Measurements from ENCODE around the gene FCHSD2. TPM values are rescaled to one million over a fixed set of nuclear protein-coding genes. Genes with fewer than 3 reads are reported as not detected.

FCHSD2 gene
- total RNA-seq, 2 donors from 2014 or later, result 56.5 to 75.3 TPM

- H3K4me3 ChIP-seq, result no peak overlapping the region
- no peak for DNase-seq (ENCODE audit: low spot score)
- H3K36me3 ChIP-seq, result no peaks in the 10 kb centered on the region
- peak overlapping the region; percentile 4 to 19 for H3K27ac ChIP-seq
- TF ChIP-seq CTCF (IDR thresholded peaks at IDR 0.05), result no peak
- no peaks in the 10 kb centered on the region for H3K27me3 ChIP-seq (replicated peaks; ENCODE audit: insufficient read depth)
- H3K4me1 ChIP-seq (ENCODE audit: control insufficient read depth in 1 of 2, low read depth in 2 of 2), result peaks cover 3 to 20% of the 10 kb centered on the region in 2 donors
- no peak for ATAC-seq (ENCODE audit: insufficient number of reproducible peaks, low FRiP score, low read depth)
- no peaks in the 10 kb centered on the region for H3K9me3 ChIP-seq
These were observed 93.7 kb downstream of the FCHSD2 start for GRCh38 chr11:73048446-73048845.

GRCh38 chr11:73047773-73048371 is 94.2 kb downstream of the FCHSD2 start:
- no peaks in the 10 kb centered on the region for H3K9me3 ChIP-seq
- ATAC-seq (ENCODE audit: insufficient number of reproducible peaks, low FRiP score, low read depth), result no peak
- no peak overlapping the region for H3K4me3 ChIP-seq
- no peaks in the 10 kb centered on the region for H3K27me3 ChIP-seq (replicated peaks; ENCODE audit: insufficient read depth)
- DNase-seq (ENCODE audit: low spot score), result no peak
- H3K4me1 ChIP-seq (ENCODE audit: control insufficient read depth in 1 of 2, low read depth in 2 of 2), result peaks cover 3 to 20% of the 10 kb centered on the region in 2 donors
- no peaks in the 10 kb centered on the region for H3K36me3 ChIP-seq
- no peak for TF ChIP-seq CTCF (IDR thresholded peaks at IDR 0.05)
- H3K27ac ChIP-seq, result peak overlapping the region; percentile 4 to 19

GRCh38 chr11:73040046-73040445 is 102.1 kb downstream of the FCHSD2 start:
- H3K36me3 ChIP-seq, result no peaks in the 10 kb centered on the region
- no peak overlapping the region for H3K27ac ChIP-seq
- no peak overlapping the region for H3K4me3 ChIP-seq
- H3K4me1 ChIP-seq (ENCODE audit: control insufficient read depth in 1 of 2, low read depth in 2 of 2), result no peaks in the 10 kb centered on the region
- DNase-seq (ENCODE audit: low spot score) (no peak), ATAC-seq (ENCODE audit: insufficient number of reproducible peaks, low FRiP score, low read depth) (no peak)
- no peak for TF ChIP-seq CTCF (IDR thresholded peaks at IDR 0.05)
- H3K9me3 ChIP-seq, result no peaks in the 10 kb centered on the region
- no peaks in the 10 kb centered on the region for H3K27me3 ChIP-seq (replicated peaks; ENCODE audit: insufficient read depth)

GRCh38 chr11:73034777-73035176 is 107.3 kb downstream of the FCHSD2 start:
- H3K4me3 ChIP-seq, result no peak overlapping the region
- no peak for DNase-seq (ENCODE audit: low spot score)
- H3K27me3 ChIP-seq (replicated peaks; ENCODE audit: insufficient read depth), result no peaks in the 10 kb centered on the region
- no peak for TF ChIP-seq CTCF (IDR thresholded peaks at IDR 0.05)
- ATAC-seq (ENCODE audit: insufficient number of reproducible peaks, low FRiP score, low read depth), result no peak
- H3K4me1 ChIP-seq (ENCODE audit: control insufficient read depth in 1 of 2, low read depth in 2 of 2), result no peaks in the 10 kb centered on the region
- no peaks in the 10 kb centered on the region for H3K9me3 ChIP-seq
- no peak overlapping the region for H3K27ac ChIP-seq
- no peaks in the 10 kb centered on the region for H3K36me3 ChIP-seq

GRCh38 chr11:73034331-73034730 is 107.8 kb downstream of the FCHSD2 start:
- Histone ChIP-seq H3K27ac (no peak overlapping the region), H3K27me3 (replicated peaks; ENCODE audit: insufficient read depth) (no peaks in the 10 kb centered on the region), H3K9me3 (no peaks in the 10 kb centered on the region), H3K4me3 (no peak overlapping the region), H3K36me3 (no peaks in the 10 kb centered on the region), H3K4me1 (ENCODE audit: control insufficient read depth in 1 of 2, low read depth in 2 of 2) (no peaks in the 10 kb centered on the region)
- DNase-seq (ENCODE audit: low spot score) (no peak), ATAC-seq (ENCODE audit: insufficient number of reproducible peaks, low FRiP score, low read depth) (no peak)
- no peak for TF ChIP-seq CTCF (IDR thresholded peaks at IDR 0.05)

All from thoracic aorta (tissue), 2 donors.